PC-9 (cell line): ENCODE data around the gene KCNA10. TPM values are rescaled to one million over a fixed set of nuclear protein-coding genes. Genes with fewer than 3 reads are reported as not detected.

Experiments used
- BruUV-seq: library from RNA; stranded (reverse); fragments of 400-500 nt; replicated peaks from 2 replicates; lab custom pipeline; 2021; lab: Mats Ljungman, UMichigan
- CTCF ChIA-PET: fragments of 300-600 bp; sonication (Branson Sonifier 250); formaldehyde crosslinking; loops from one replicate; lab custom pipeline; 2022; ENCODE audit warnings: antibody characterized with exemption; lab: Charles Lee
- POLR2A ChIA-PET: fragments of 300-600 bp; sonication (Branson Sonifier 250); formaldehyde crosslinking; loops from one replicate; lab custom pipeline; 2022; ENCODE audit warnings: antibody characterized with exemption; ENCODE audit not compliant: unreplicated experiment; lab: Charles Lee
- DNase-seq, 2 experiments: peaks; one replicate each; pipeline versions ENCODE4 v3.0.0 to v3.0.0-alpha.2; 2015 to 2022; ENCODE audit warnings: mixed read lengths in 1 of 2
- H2AFZ ChIP-seq: fragments of 200-600 bp; sonication (generic); 2 replicates; pipeline ENCODE4 v1.8.1; 2017; ENCODE audit warnings: antibody characterized with exemption
- H3F3A ChIP-seq: fragments of 200-600 bp; sonication (generic); 2 replicates; pipeline ENCODE4 v1.8.1; 2017; ENCODE audit warnings: antibody characterized with exemption, mild to moderate bottlenecking, low read depth; ENCODE audit not compliant: insufficient read depth
- H3K27ac ChIP-seq: fragments of 200-600 bp; sonication (generic); 2 replicates; pipeline ENCODE4 v1.6.1; 2016; ENCODE audit warnings: mixed run types
- H3K27me3 ChIP-seq: fragments of 200-600 bp; sonication (generic); 2 replicates; pipeline ENCODE4 v1.6.1; 2016; ENCODE audit warnings: low read depth, mixed run types; ENCODE audit not compliant: insufficient read depth
- H3K36me3 ChIP-seq: fragments of 200-600 bp; sonication (generic); 2 replicates; pipeline ENCODE4 v1.6.1; 2016; ENCODE audit warnings: low read depth, mixed run types
- H3K4me1 ChIP-seq: fragments of 200-600 bp; sonication (generic); replicated peaks from 2 replicates; pipeline ENCODE4 v1.6.1; 2016; ENCODE audit warnings: mixed run types; ENCODE audit not compliant: insufficient read depth
- H3K4me2 ChIP-seq: fragments of 200-600 bp; sonication (generic); 2 replicates; pipeline ENCODE4 v1.6.1; 2017; ENCODE audit warnings: mixed run types
- H3K4me3 ChIP-seq: fragments of 200-600 bp; sonication (generic); 2 replicates; pipeline ENCODE4 v1.6.1; 2016; ENCODE audit warnings: mixed run types
- H3K79me2 ChIP-seq: fragments of 200-600 bp; sonication (generic); 2 replicates; pipeline ENCODE4 v1.6.1; 2017; ENCODE audit warnings: low read depth, mixed run types
- H3K9me2 ChIP-seq: fragments of 200-600 bp; sonication (generic); 2 replicates; pipeline ENCODE4 v1.8.1; 2017; ENCODE audit warnings: mild to moderate bottlenecking; ENCODE audit not compliant: insufficient read depth
- H3K9me3 ChIP-seq: fragments of 200-600 bp; sonication (generic); 2 replicates; pipeline ENCODE4 v1.8.1; 2016; ENCODE audit warnings: low read depth; ENCODE audit not compliant: insufficient read depth
- H4K20me1 ChIP-seq: fragments of 200-600 bp; sonication (generic); 2 replicates; pipeline ENCODE4 v1.8.1; 2017; ENCODE audit not compliant: insufficient read depth
- CTCF ChIP-seq: fragments of 200-600 bp; sonication (generic); conservative IDR thresholded peaks from 2 replicates; pipeline ENCODE4 v1.6.1; 2017; ENCODE audit warnings: mixed run types, antibody characterized with exemption, mild to moderate bottlenecking, moderate library complexity
- EZH2 ChIP-seq: fragments of 200-600 bp; sonication (generic); IDR thresholded peaks from 2 replicates; pipeline ENCODE4 v1.8.0; 2017; ENCODE audit warnings: antibody characterized with exemption, low read depth
- intact Hi-C: fragments of 100-400 bp; cut with micrococcal nuclease; formaldehyde crosslinking; loops from one replicate; pipeline ENCODE4 v1.10.0; 2022; ENCODE audit not compliant: unreplicated experiment
- total RNA-seq: library from RNA; stranded (reverse); gene quantifications from 2 replicates; pipeline ENCODE4 v1.2.3, GENCODE V29; 2021

Gene KCNA10
- total RNA-seq, 1 experiment from 2014 or later = not detected

DNA sequence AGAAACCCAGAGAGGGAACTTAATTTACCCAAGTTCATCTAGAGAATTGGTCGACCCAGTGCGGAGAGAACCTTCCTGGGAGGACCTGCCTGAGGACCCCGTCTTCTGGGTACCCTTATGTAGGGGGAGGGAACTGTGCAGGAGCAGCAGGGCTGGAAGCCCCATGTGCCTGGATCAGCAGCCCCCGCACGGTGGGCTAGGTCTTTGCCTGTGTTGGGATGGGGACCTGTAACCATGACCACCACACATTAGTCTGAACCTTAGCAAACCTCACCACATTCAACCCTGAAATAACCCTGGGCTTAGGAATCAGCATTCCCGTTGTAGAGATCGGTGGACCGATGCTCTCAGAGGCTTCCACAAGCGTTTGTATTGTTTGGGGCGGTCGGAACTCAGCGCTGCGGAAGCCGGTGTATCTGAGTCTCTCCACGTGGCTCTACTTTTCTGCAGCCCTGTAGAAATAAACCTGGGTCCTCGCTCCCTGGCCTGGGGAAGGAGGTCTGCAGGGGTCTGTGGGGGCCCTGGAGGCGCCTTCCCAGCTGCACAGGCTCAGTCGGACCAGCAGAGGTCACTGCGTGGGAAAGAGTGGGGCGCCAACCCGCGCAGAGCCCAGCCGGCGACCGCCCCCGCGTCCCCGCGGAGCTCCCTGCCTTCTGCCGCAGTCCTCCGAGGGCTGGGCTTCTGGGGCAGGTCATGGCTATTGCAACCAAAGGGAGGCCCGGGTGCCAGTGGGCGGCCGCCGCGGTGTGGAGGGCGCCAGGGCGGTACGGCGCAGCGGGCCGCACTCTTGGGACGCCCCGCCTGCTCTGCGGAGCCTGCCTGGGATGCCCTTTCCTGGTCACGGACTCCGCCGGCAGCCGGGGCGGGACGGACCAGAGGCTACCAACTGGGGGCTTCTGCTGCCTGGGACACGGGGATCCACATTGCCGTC lies 36.2 kb upstream of the KCNA10 start:
- ChIA-PET CTCF (no interaction called here), POLR2A (no interaction called here)
- H3K27ac ChIP-seq = no peak overlapping the region
- no peaks in the 10 kb centered on the region for H3K36me3 ChIP-seq
- no TSS peak for BruUV-seq
- H3K9me2 ChIP-seq = no peaks in the 10 kb centered on the region
- no peak overlapping the region for H3K4me2 ChIP-seq
- no peaks in the 10 kb centered on the region for H3K9me3 ChIP-seq
- no peak for TF ChIP-seq EZH2
- no peak for TF ChIP-seq CTCF
- no peaks in the 10 kb centered on the region for H3K4me1 ChIP-seq
- DNase-seq = no peak
- peaks cover 89% of the 10 kb centered on the region for H3K27me3 ChIP-seq
- H3K4me3 ChIP-seq = no peak overlapping the region
- no peaks in the 10 kb centered on the region for H4K20me1 ChIP-seq
- intact Hi-C loops = no loop called here
- no peaks in the 10 kb centered on the region for H3F3A ChIP-seq
- H2AFZ ChIP-seq = no peak overlapping the region
- H3K79me2 ChIP-seq = no peaks in the 10 kb centered on the region

GRCh38 chr1:110551278-110551809 lies 32.4 kb upstream of the KCNA10 start:
- no peaks in the 10 kb centered on the region for H3K9me3 ChIP-seq
- H3K4me3 ChIP-seq = no peak overlapping the region
- ChIA-PET CTCF (no interaction called here), POLR2A (no interaction called here)
- DNase-seq = no peak
- H3K79me2 ChIP-seq = no peaks in the 10 kb centered on the region
- no peak overlapping the region for H3K27ac ChIP-seq
- no peak overlapping the region for H3K4me2 ChIP-seq
- no peaks in the 10 kb centered on the region for H3K36me3 ChIP-seq
- no peaks in the 10 kb centered on the region for H3K9me2 ChIP-seq
- intact Hi-C loops = no loop called here
- TF ChIP-seq EZH2 = no peak
- TF ChIP-seq CTCF = no peak
- no peaks in the 10 kb centered on the region for H3K4me1 ChIP-seq
- no peaks in the 10 kb centered on the region for H4K20me1 ChIP-seq
- H3F3A ChIP-seq = no peaks in the 10 kb centered on the region
- H2AFZ ChIP-seq = no peak overlapping the region
- H3K27me3 ChIP-seq = peaks cover 89% of the 10 kb centered on the region
- BruUV-seq = no TSS peak

- CTCF ChIA-PET = interaction anchor here (0.5 kb wide), 1 partner anchor 151 kb away, joined by 9 read pairs; no protein-coding TSS in a partner anchor
- Histone ChIP-seq H2AFZ (no peak overlapping the region), H3K9me2 (no peaks in the 10 kb centered on the region), H3K4me2 (no peak overlapping the region), H3K9me3 (no peaks in the 10 kb centered on the region), H3K4me1 (no peaks in the 10 kb centered on the region), H3K27ac (no peak overlapping the region), H3F3A (no peaks in the 10 kb centered on the region), H3K79me2 (no peaks in the 10 kb centered on the region), H3K36me3 (no peaks in the 10 kb centered on the region), H4K20me1 (no peaks in the 10 kb centered on the region), H3K27me3 (peaks cover 92% of the 10 kb centered on the region), H3K4me3 (no peak overlapping the region)
- intact Hi-C loops = no loop called here
- no TSS peak for BruUV-seq
- no peak for TF ChIP-seq CTCF
- TF ChIP-seq EZH2 = no peak
- POLR2A ChIA-PET = no interaction called here
- no peak for DNase-seq
Measured at GRCh38 chr1:110549831-110550230, 30.9 kb upstream of the KCNA10 start.
